ENCODE measurements around the gene PPP2R2C.

PPP2R2C gene

DNA sequence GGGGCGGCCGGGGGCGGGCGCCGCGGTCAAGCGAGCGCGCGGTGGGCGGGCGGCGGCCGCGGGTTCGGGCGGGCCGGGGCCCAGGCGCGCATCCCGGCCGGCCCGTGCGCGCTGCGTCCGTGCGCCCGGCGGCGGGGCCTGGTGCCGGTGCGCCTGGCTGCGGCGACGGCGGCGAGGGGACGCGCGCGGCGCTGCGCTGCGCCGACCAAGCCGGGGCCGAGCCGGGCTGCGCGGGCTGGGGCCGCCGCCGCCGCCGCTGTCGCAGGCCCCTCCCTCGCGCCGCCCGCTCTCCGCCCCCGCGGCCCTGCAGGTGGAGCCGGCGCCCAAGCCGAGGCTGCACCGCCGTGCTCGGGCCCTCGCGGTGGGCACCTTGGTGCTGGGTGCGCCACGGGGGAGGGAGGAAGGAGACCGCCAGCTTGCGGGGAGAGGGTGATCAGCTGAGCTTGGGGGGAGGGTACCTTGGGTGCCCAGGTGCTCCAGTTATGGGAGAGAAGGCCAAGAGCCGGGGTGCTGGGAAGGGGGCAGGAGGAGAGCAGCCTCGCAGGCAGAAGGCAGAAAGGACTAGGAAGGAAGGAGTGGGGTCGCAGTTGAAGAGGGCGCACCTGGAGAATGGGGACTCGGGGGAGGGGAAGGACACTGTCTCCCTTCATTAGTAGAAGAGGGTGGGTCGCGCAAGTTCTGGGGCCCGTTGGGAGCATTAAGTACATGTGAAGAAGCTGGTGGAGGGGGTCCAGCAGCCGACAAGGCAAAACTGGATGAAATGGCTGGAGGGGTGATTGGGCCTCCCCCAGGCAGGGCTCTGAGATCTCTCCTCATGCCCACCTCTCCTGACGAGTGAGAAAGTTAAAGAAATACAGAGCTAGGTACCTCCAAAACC lies at the start of gene PPP2R2C:
Gene PPP2R2C (minus strand): TSS at position 228 of the 877 bp plus-strand sequence. CDS start 385 bp downstream, outside the sequence.
- no peak for DNase-seq (ENCODE audit: low read depth in 2 of 2)

- no peak for DNase-seq (ENCODE audit: low read depth in 2 of 2)
Measured at GRCh38 chr4:6520978-6521377, 48.6 kb upstream of the PPP2R2C start.

- DNase-seq (ENCODE audit: low read depth in 2 of 2) = no peak
Measured at GRCh38 chr4:6520051-6520636, 47.7 kb upstream of the PPP2R2C start.

DNA sequence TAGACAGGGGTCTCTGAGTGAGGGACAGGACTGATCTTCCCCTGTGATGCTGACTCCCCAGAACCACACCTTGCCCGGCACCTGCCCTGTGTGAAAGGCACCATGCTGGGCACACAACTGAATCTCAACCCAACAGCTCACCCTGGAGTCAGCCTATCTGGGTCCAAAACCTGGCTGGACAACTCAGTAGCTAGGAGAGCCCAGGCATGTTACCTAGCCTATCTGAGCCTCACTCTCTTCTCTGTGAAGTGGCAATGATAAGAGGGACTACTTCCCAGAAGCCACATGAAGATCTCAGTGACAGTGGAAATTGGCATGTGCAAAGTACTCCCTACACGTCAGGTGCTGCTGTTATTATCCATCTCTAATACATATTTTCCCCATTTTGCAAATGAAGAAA lies 44.8 kb upstream of the PPP2R2C start:
- DNase-seq (ENCODE audit: low read depth in 2 of 2) = no peak

GRCh38 chr4:6516762-6517161 lies 44.3 kb upstream of the PPP2R2C start:
- no peak for DNase-seq (ENCODE audit: low read depth in 2 of 2)

GRCh38 chr4:6516281-6516680 lies 43.9 kb upstream of the PPP2R2C start:
- no peak for DNase-seq (ENCODE audit: low read depth in 2 of 2)

- no peak for DNase-seq (ENCODE audit: low read depth in 2 of 2)
Measured at GRCh38 chr4:6513678-6514077, 41.3 kb upstream of the PPP2R2C start.

- DNase-seq (ENCODE audit: low read depth in 2 of 2) = no peak
Measured at GRCh38 chr4:6509587-6509986, 37.2 kb upstream of the PPP2R2C start.

- DNase-seq (ENCODE audit: low read depth in 2 of 2) = no peak
Measured at GRCh38 chr4:6507345-6507744, 34.9 kb upstream of the PPP2R2C start.

DNA sequence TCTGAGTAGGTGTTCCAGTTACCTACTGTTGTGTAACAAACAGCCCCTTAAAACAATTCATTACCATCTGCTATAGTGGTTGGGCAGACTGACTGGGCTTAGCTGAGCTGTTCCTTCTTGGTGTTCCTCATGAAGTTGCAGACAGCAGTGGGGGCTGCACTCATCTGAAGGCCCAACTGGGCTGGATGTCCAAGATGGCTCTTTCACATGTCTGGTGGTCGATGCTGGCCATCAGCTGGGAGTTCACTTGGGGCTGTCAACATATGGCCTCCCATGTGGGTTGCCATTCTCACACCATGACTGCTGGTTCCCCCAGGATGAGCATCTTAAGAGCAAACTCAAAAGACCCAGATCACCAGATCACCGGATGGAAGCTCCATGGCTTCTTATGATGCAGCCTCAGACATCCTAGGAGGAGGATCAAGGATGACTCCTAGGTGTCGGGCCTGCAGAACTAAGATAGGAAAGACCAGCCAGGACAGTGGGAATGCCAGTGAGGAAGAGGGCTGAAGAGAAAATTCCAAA lies 34.3 kb upstream of the PPP2R2C start:
- DNase-seq (ENCODE audit: low read depth in 2 of 2) = no peak

DNA sequence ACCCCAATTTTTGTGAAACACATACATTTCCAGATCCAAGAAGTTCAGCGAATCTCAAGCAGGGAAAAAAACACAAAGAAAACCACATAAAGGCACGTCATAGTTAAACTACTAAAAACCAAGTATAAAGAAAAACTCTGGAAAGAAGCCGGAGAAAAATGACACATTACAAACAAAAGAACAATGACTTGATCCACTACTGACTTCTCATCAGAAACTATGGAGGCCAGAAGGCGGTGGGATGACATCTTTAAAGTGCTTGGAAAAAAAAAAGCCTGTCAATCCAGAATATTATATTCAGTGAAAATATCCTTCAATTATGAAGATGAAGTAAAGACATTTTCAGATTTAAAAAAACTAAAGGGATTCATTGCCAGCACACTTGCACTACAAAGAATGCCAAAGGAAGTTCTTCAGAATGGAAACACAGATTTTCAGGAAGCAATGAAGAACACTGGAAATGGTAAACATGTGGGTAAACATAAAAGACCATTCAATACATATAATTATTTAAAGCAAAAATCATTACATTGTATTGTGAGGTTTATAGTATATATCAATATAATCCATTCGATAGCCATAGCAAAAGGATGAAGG lies 32.6 kb upstream of the PPP2R2C start:
- no peak for DNase-seq (ENCODE audit: low read depth in 2 of 2)

- no peak for DNase-seq (ENCODE audit: low read depth in 2 of 2)
Measured at GRCh38 chr4:6502747-6503465, 30.5 kb upstream of the PPP2R2C start.

DNA sequence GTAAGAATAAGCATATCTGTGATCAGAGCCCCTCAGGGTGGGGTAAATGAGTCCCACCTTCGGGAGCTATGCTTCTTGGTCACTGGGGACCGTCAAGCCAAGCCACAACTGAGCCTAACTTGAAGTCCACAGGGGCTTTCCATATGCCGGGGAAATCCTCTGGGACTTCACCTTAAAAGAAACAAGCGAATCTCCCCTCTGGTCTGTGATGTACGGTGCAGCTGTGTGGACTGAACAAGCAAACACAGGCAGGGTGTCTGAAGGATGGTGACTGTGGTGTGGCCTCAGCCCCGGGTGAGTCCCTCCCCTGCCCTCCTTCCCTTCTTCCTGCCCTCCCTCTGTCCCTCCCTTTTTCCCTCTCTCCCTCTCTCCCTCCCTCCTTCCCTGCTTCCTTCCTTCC lies 29.7 kb upstream of the PPP2R2C start:
- no peak for DNase-seq (ENCODE audit: low read depth in 2 of 2)

- no peak for DNase-seq (ENCODE audit: low read depth in 2 of 2)
Measured at GRCh38 chr4:6501171-6501570, 28.8 kb upstream of the PPP2R2C start.

DNA sequence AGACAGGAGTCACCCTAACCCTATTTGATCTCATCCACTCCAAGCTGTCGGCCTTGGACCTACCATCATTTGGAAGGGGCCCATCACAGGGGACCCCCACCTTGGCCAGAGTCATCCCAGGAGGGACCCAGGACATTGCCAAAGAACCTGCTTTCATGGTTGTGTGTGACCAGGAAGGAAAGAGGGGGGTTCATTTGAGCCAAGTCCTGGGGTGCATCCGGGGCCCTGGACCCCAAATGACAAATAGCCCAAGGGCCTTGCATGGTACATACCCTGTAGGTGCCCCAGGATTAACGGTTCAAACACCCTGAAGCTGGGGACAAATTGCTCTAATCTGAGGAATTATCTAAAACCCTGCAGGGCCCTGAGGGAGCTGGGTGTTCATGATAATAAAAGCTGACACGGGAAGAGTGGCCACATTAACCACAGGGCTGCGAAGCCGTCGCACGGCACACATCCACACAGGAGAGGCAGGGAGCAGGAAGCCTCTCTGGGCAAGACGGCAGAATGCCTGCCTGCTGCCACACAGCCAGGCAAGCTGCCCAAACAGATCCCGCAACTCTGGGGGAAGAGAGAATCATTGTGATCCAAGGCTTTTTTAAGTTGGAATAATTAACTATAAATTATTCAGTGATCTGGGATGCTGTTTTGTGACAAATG lies 28.2 kb upstream of the PPP2R2C start:
- no peak for DNase-seq (ENCODE audit: low read depth in 2 of 2)

GRCh38 chr4:6499238-6499600 lies 26.8 kb upstream of the PPP2R2C start:
- DNase-seq (ENCODE audit: low read depth in 2 of 2) = no peak

DNA sequence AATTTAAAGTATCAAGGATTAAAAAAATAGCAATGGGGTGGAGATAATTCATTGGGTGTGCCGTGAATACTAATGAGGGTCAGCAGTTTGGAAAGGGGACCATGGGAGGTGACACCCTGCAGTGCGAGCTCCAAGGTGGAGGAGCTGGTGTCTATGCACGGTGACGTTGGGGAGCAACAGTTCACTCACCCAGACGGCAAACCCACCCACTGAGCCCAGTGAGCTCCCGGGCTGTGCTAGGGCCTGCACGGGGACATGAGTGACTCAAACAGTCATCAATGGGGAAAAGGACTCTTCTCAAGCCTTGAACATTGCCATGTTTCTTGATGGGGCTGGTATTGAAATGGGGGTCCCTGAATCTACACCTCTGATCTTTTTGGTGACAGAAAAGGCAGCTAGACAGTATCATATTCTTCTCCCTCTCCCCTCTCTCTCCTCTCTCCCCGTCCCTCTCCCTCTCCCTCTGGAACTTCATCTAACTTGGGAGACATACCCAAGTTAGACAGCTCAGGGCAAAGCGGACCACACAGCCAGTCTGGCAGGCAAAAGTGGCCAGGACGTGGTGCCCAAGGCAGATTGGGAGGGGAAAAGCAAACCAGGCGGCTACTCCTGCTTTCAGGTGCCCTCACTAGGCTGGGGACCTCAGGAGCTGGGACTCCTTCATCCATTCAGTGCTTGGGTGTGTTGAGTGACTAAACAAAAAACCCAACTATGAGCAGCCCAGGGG lies 26.3 kb upstream of the PPP2R2C start:
- no peak for DNase-seq (ENCODE audit: low read depth in 2 of 2)

GRCh38 chr4:6497796-6498195 lies 25.4 kb upstream of the PPP2R2C start:
- DNase-seq (ENCODE audit: low read depth in 2 of 2) = no peak

- DNase-seq (ENCODE audit: low read depth in 2 of 2) = no peak
Measured at GRCh38 chr4:6495736-6496135, 23.3 kb upstream of the PPP2R2C start.

GRCh38 chr4:6495296-6495590 lies 22.8 kb upstream of the PPP2R2C start:
- DNase-seq (ENCODE audit: low read depth in 2 of 2) = no peak

Measured in activated CD8-positive, alpha-beta memory T cell treated with anti-CD3 and anti-CD28 coated beads for 4 hours (primary cell).